Lower lobe of right lung (tissue), 2 donors: ENCODE measurements around the gene EVA1A. TPM values are rescaled to one million over a fixed set of nuclear protein-coding genes. Genes with fewer than 3 reads are reported as not detected.

Source experiments
- ATAC-seq, 2 donors: fragments of 200-7000 bp; cut with Tn5 transposase; one replicate each; pipeline ENCODE4 v1.9.1; 2020 to 2022; ENCODE audit warnings: mild to moderate bottlenecking in 2 of 2, moderate library complexity in 2 of 2
- DNase-seq: peaks from one replicate; pipeline ENCODE4 v3.0.0-alpha.2; 2020
- H3K27ac ChIP-seq: fragments of 200-600 bp; one replicate; pipeline ENCODE4 v1.8.0; 2022
- H3K27me3 ChIP-seq: fragments of 200-600 bp; one replicate; pipeline ENCODE4 v1.8.0; 2022; ENCODE audit warnings: low read depth
- H3K36me3 ChIP-seq: fragments of 200-600 bp; one replicate; pipeline ENCODE4 v1.8.0; 2022; ENCODE audit warnings: mild to moderate bottlenecking
- H3K4me1 ChIP-seq: fragments of 200-600 bp; one replicate; pipeline ENCODE4 v1.8.0; 2022
- H3K4me3 ChIP-seq: fragments of 200-600 bp; one replicate; pipeline ENCODE4 v1.8.0; 2022; ENCODE audit warnings: mild to moderate bottlenecking
- H3K9me3 ChIP-seq: fragments of 200-600 bp; one replicate; pipeline ENCODE4 v1.8.0; 2022
- CTCF ChIP-seq: fragments of 200-600 bp; IDR thresholded peaks from one replicate; pipeline ENCODE4 v1.8.0; 2022; ENCODE audit warnings: antibody characterized with exemption, mild to moderate bottlenecking
- intact Hi-C: fragments of 100-400 bp; cut with DNase I; formaldehyde crosslinking; loops from one replicate; pipeline ENCODE4 v1.11.0; 2022
- total RNA-seq: library from RNA; stranded (reverse); fragmentation: NEBNext Ultra II Directional; extraction: Animal tissue kit (Norgen Biotek cat#: 25700); gene quantifications from one replicate; pipeline ENCODE4 v1.2.1, GENCODE V29; 2021
- donor health status: DM: no; HTN: yes; CAD: no; lungs with severe emphysema.

EVA1A gene
- total RNA-seq, 1 donor from 2014 or later, result 31.7 TPM

DNA sequence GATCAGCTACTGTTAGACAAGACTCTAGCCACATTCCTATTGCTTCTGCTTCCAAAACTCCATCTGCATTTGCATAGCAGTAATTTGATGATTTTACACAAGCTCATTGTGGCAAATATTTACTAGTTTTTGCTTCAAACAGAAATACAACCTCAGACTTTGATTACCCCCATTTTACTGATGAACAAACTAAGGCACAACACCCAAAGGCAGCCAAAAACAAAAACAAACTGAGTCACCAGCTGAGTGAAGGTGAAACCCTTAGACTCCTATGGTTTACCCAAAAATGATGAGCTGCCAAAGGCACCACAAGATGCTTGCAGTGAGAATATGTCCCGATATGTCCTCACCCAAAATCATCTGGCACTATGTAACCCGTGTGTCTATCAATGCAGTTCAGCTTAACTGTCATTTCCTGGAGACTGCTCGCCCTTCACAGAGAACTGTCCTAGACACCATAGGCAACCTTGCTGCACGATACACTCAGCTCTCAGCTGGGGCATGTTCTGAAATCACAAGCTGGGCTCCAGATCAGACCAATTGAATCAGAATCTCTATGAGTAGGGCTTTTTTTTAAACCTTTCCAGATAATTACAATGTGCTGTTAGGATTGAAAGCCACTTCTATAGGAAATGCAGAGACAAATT lies 4.1 kb upstream of the EVA1A start:
- DNase-seq (no peak), ATAC-seq (no peak)
- TF ChIP-seq CTCF, result no peak
- Histone ChIP-seq H3K27ac (no peak overlapping the region), H3K36me3 (no peaks in the 10 kb centered on the region), H3K27me3 (peaks cover 15% of the 10 kb centered on the region), H3K9me3 (no peaks in the 10 kb centered on the region), H3K4me1 (peaks cover 9% of the 10 kb centered on the region), H3K4me3 (no peak overlapping the region)
- intact Hi-C loops, result no loop called here

GRCh38 chr2:75564026-75564688 lies 3.4 kb upstream of the EVA1A start:
- Histone ChIP-seq H3K4me3 (no peak overlapping the region), H3K9me3 (no peaks in the 10 kb centered on the region), H3K4me1 (peaks cover 9% of the 10 kb centered on the region), H3K27ac (no peak overlapping the region), H3K27me3 (peaks cover 15% of the 10 kb centered on the region), H3K36me3 (no peaks in the 10 kb centered on the region)
- DNase-seq (no peak), ATAC-seq (no peak)
- intact Hi-C loops, result no loop called here
- TF ChIP-seq CTCF, result no peak

- no peaks in the 10 kb centered on the region for H3K36me3 ChIP-seq
- H3K9me3 ChIP-seq, result no peaks in the 10 kb centered on the region
- no peak for ATAC-seq
- H3K4me1 ChIP-seq, result peaks cover 9% of the 10 kb centered on the region
- no peak for TF ChIP-seq CTCF
- no peak overlapping the region for H3K4me3 ChIP-seq
- H3K27me3 ChIP-seq, result peaks cover 15% of the 10 kb centered on the region
- no peak overlapping the region for H3K27ac ChIP-seq
- DNase-seq, result no peak
- intact Hi-C loops, result no loop called here
Observed at GRCh38 chr2:75563591-75563990, 2.9 kb upstream of the EVA1A start.

DNA sequence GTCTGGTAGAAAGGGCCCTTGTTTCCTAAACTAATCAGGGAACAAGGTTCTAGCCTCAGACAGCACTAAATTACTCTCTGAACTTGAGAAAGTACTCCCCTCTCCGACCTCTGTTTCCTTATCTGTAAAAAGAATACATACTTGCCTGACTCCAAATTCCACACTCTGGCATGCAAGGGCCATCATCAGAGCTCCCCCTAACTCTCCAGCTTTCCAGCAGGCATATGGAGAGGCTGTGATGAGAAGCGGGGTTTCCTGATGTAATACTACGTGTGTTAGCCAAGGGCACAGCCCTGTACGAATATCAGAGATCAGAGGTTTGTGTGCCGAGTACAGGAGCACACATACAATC lies 1.8 kb upstream of the EVA1A start:
- TF ChIP-seq CTCF, result no peak
- intact Hi-C loops, result no loop called here
- H3K27ac ChIP-seq, result peak overlapping the region; percentile 83
- DNase-seq, result no peak
- ATAC-seq, result peak; percentile 47 to 55
- no peaks in the 10 kb centered on the region for H3K9me3 ChIP-seq
- H3K36me3 ChIP-seq, result no peaks in the 10 kb centered on the region
- H3K27me3 ChIP-seq, result peaks cover 15% of the 10 kb centered on the region
- H3K4me3 ChIP-seq, result no peak overlapping the region
- peaks cover 9% of the 10 kb centered on the region for H3K4me1 ChIP-seq

GRCh38 chr2:75561566-75562512 lies 1.1 kb upstream of the EVA1A start:
- peak overlapping the region; percentile 66 for H3K4me3 ChIP-seq
- H3K4me1 ChIP-seq, result peaks cover 9% of the 10 kb centered on the region
- H3K27ac ChIP-seq, result peak overlapping the region; percentile 83
- peaks cover 15% of the 10 kb centered on the region for H3K27me3 ChIP-seq
- peak in 1 of 2 donors; percentile 46 for ATAC-seq
- H3K36me3 ChIP-seq, result no peaks in the 10 kb centered on the region
- no peak for DNase-seq
- intact Hi-C loops, result no loop called here
- no peaks in the 10 kb centered on the region for H3K9me3 ChIP-seq
- TF ChIP-seq CTCF, result no peak
